GM12873 (cell line): Measurements from ENCODE around the gene SESN1.

ENCODE experiments used
- TF ChIP-seq, protein P1 (sequence below): IDR thresholded peaks from 2 replicates; pipeline ENCODE4 v1.5.1; 2012; ENCODE audit warnings: low read depth, mild to moderate bottlenecking, moderate library complexity, low read length, control low read depth; ENCODE audit not compliant: insufficient read depth; ENCODE audit errors: missing control alignments

The SESN1 gene

DNA sequence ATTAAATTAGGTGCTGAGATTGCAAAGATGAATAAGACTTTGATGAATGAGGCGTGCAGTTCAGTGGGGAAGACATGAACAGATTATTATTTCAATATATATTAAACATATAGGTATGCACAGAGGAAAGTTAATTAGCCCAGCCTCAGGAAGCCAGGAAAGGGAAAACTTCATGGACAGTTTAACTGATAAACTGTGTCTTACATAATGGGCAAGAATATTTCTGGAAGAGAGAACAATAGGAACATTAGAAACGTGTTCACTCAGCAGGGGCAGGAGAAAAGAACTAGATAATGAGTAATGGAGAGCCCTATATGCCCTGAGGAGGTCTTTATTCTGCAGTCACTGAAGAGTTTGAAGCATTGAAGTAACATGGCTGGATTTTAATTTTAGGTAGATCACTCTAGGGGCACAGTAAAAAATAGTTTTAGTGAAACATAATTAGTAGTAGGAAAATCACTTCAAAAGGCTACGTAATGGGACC is 24.3 kb upstream of the SESN1 start:
- TF ChIP-seq, protein P1, sequence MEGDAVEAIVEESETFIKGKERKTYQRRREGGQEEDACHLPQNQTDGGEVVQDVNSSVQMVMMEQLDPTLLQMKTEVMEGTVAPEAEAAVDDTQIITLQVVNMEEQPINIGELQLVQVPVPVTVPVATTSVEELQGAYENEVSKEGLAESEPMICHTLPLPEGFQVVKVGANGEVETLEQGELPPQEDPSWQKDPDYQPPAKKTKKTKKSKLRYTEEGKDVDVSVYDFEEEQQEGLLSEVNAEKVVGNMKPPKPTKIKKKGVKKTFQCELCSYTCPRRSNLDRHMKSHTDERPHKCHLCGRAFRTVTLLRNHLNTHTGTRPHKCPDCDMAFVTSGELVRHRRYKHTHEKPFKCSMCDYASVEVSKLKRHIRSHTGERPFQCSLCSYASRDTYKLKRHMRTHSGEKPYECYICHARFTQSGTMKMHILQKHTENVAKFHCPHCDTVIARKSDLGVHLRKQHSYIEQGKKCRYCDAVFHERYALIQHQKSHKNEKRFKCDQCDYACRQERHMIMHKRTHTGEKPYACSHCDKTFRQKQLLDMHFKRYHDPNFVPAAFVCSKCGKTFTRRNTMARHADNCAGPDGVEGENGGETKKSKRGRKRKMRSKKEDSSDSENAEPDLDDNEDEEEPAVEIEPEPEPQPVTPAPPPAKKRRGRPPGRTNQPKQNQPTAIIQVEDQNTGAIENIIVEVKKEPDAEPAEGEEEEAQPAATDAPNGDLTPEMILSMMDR: no peak

DNA sequence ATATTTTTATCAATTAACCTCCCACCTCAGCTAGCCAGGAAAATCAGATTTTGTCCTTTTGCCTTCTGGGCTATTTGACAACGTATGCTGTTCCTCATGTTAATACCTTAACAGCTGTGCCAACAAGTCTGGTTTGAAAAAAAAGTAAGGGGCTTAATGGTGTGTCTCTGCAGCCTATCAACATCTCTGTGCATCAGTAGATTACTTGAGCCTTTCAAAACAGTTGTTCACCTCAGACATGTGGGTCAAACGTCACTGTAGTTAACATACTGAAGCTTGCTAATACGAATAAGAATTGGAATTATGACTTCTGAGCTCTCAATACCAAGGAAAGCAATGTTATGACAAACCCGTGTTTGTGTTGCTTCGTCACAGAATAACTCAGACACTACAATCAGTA is 23.7 kb upstream of the SESN1 start:
- TF ChIP-seq, protein P1: no peak

DNA sequence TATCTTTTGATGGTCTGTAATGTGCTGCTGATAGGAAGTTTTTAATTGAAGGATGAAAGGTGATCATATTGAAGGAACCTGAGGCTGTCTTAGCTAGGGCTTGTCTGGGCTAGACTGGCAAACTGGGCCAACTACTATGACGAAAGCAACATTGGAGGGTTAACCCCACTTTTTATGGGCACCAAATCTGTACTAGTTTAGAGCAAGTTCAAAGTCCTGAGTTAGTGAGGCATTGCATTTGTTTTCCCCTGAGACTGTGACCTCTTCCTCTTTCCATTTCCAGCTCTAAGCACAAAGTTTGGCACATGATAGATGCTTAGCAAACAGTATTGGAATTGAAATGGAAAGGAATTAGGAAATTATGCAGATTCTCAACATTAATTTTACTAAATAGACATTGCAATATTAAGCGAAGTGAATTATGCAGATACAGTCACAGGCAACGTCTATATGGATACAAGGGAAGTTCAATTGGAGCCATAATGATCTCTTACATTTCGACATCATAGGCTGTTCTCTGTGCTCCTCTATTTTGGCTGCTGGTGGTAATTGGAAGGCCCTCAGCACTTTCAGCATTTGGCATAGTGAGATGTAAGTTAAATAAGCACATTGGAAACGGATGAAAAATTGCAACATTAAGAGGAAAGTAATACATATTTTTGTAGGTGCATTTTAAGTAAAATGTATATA is 22.8 kb upstream of the SESN1 start:
- TF ChIP-seq, protein P1: no peak

DNA sequence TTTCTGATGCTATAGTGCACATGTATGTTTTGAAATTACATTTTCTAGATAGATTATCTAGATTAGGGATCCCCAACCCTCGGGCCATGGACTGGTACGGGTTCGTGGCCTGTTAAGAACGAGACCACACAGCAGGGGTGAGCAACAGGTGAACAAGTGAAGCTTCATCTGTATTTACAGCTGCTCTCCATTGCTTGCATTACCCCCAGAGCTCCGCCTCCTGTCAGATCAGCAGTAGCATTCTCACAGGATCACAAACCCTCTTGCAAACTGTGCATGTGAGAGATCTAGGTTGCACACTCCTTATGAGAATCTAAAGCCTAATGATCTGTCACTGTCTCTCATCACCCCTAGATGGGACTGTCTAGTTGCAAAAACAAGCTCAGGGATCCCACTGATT is 11.0 kb upstream of the SESN1 start:
- TF ChIP-seq, protein P1: no peak

DNA sequence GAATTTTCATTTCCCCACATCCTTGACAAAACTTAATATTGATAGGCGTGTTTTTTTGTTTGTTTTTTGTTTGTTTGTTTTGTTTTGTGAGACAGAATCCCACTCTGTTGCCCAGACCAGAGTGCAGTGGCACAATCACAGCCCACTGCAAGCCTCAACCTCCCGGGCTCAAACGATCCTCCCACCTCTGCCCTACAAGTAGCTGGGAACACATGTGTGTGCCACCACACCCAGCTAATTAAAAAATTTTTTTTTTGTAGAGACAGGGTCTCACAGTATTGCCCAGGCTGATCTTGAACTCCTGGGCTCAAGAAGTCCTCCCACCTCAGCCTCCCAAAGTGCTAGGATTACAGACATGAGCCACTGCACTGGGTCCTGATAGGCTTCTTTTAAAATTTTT is 9.9 kb upstream of the SESN1 start:
- TF ChIP-seq, protein P1: no peak

DNA sequence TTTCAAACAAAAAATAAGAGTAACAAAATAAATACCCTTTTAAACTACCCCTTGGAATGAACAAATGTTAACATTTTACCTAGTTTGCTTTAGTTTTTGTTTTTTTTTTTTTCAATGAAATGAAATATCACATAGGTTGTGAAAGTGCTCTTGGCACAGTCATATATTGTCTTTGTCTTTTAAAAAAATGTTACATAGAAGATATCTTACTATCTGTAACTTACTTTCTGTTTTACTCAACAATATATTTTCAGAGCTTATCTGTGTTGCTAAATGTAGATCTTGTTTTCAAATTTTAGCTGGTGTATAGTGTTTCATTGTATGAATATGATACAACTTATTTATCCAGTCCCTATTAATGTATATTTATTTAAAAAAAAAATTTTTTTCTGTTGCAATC is 9.3 kb upstream of the SESN1 start:
- TF ChIP-seq, protein P1: no peak

DNA sequence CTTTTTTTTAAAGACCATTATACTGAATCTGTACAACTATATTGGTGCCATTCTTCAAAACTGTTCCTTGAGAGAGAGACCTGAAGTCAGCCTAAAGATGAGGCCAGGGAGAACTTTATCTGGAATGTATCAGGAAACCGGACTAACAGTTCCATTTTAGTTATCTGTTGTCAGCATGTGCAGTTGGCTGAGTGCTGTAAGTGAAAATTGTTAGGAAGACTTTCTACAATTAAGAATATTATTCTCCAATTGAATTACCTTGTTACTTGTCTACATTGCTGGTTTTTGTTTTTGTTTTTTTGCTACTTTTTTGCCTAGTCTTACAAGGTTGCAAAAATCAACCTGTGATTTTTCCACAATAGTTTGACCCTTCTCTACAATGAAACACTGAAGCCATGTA is 8.1 kb upstream of the SESN1 start:
- TF ChIP-seq, protein P1: no peak
